ENCODE results near the gene COMMD2. TPM values are rescaled to one million over a fixed set of nuclear protein-coding genes. Genes with fewer than 3 reads are reported as not detected.

COMMD2 gene
- total RNA-seq, 2 experiments from 2014 or later = 42.0 to 46.8 TPM

- Histone ChIP-seq H3K36me3 (ENCODE audit: insufficient read depth, low read length) (no peaks in the 10 kb centered on the region), H3K9me3 (ENCODE audit: control insufficient read depth in 1 of 2, insufficient read depth in 1 of 2, low read length in 2 of 2) (no peaks in the 10 kb centered on the region), H3K4me1 (ENCODE audit: insufficient read depth, low read length) (no peaks in the 10 kb centered on the region), H3K4me3 (ENCODE audit: low read length) (no peak overlapping the region), H3K27me3 (ENCODE audit: control insufficient read depth in 1 of 2, insufficient read depth in 2 of 2, low read length in 2 of 2) (peaks cover 0 to 3% of the 10 kb centered on the region in 2 experiments), H3K27ac (ENCODE audit: low read depth in 1 of 2, low read length in 2 of 2) (no peak overlapping the region)
- peaks cover 24% of the 10 kb centered on the region for H3K27me3 Mint-ChIP-seq
- ChIA-PET CTCF (no interaction called here), POLR2A (no interaction called here)
- no peak overlapping the region for H3K4me3 Mint-ChIP-seq
- H3K36me3 Mint-ChIP-seq (ENCODE audit: low read depth) = no peaks in the 10 kb centered on the region
- DNase-seq = peak in 2 of 14 experiments; percentile 6 to 7
- intact Hi-C loops (cut with DNase I, micrococcal nuclease) = no loop called here
- no peak for ATAC-seq (ENCODE audit: poor library complexity)
- H3K9me3 Mint-ChIP-seq = no peaks in the 10 kb centered on the region
- H3K27ac Mint-ChIP-seq = no peak overlapping the region
- no peaks in the 10 kb centered on the region for H3K4me1 Mint-ChIP-seq (ENCODE audit: low read depth)
- no peak for TF ChIP-seq CTCF (IDR thresholded peaks at IDR 0.05)
Measured at GRCh38 chr3:149783576-149783975, 31.3 kb upstream of the COMMD2 start.

GRCh38 chr3:149781741-149782140 is 29.5 kb upstream of the COMMD2 start:
- Histone ChIP-seq H3K4me3 (ENCODE audit: low read length) (no peak overlapping the region), H3K27me3 (ENCODE audit: control insufficient read depth in 1 of 2, insufficient read depth in 2 of 2, low read length in 2 of 2) (no peaks in the 10 kb centered on the region), H3K36me3 (ENCODE audit: insufficient read depth, low read length) (no peaks in the 10 kb centered on the region), H3K9me3 (ENCODE audit: control insufficient read depth in 1 of 2, insufficient read depth in 1 of 2, low read length in 2 of 2) (no peaks in the 10 kb centered on the region), H3K4me1 (ENCODE audit: insufficient read depth, low read length) (no peaks in the 10 kb centered on the region), H3K27ac (ENCODE audit: low read depth in 1 of 2, low read length in 2 of 2) (no peak overlapping the region)
- ChIA-PET CTCF (no interaction called here), POLR2A (no interaction called here)
- DNase-seq = no peak
- no peak for ATAC-seq (ENCODE audit: poor library complexity)
- H3K27ac Mint-ChIP-seq = no peak overlapping the region
- H3K36me3 Mint-ChIP-seq (ENCODE audit: low read depth) = no peaks in the 10 kb centered on the region
- TF ChIP-seq CTCF (IDR thresholded peaks at IDR 0.05) = no peak
- H3K27me3 Mint-ChIP-seq = peaks cover 7% of the 10 kb centered on the region
- no peaks in the 10 kb centered on the region for H3K4me1 Mint-ChIP-seq (ENCODE audit: low read depth)
- H3K4me3 Mint-ChIP-seq = no peak overlapping the region
- H3K9me3 Mint-ChIP-seq = no peaks in the 10 kb centered on the region
- intact Hi-C loops (cut with DNase I, micrococcal nuclease) = no loop called here

GRCh38 chr3:149781211-149781610 is 28.9 kb upstream of the COMMD2 start:
- no peak for TF ChIP-seq CTCF (IDR thresholded peaks at IDR 0.05)
- POLR2A ChIA-PET = no interaction called here
- Mint-ChIP-seq H3K27me3 (peaks cover 2% of the 10 kb centered on the region), H3K4me3 (no peak overlapping the region), H3K27ac (no peak overlapping the region), H3K36me3 (ENCODE audit: low read depth) (no peaks in the 10 kb centered on the region), H3K9me3 (no peaks in the 10 kb centered on the region), H3K4me1 (ENCODE audit: low read depth) (no peaks in the 10 kb centered on the region)
- CTCF ChIA-PET = no interaction called here
- Histone ChIP-seq H3K9me3 (ENCODE audit: control insufficient read depth in 1 of 2, insufficient read depth in 1 of 2, low read length in 2 of 2) (no peaks in the 10 kb centered on the region), H3K36me3 (ENCODE audit: insufficient read depth, low read length) (no peaks in the 10 kb centered on the region), H3K27me3 (ENCODE audit: control insufficient read depth in 1 of 2, insufficient read depth in 2 of 2, low read length in 2 of 2) (no peaks in the 10 kb centered on the region), H3K27ac (ENCODE audit: low read depth in 1 of 2, low read length in 2 of 2) (no peak overlapping the region), H3K4me3 (ENCODE audit: low read length) (no peak overlapping the region), H3K4me1 (ENCODE audit: insufficient read depth, low read length) (no peaks in the 10 kb centered on the region)
- peak in 2 of 14 experiments; percentile 11 to 16 for DNase-seq
- intact Hi-C loops (cut with DNase I, micrococcal nuclease) = no loop called here
- ATAC-seq (ENCODE audit: poor library complexity) = no peak
